ENCODE measurements around the gene SRGN.

DNA sequence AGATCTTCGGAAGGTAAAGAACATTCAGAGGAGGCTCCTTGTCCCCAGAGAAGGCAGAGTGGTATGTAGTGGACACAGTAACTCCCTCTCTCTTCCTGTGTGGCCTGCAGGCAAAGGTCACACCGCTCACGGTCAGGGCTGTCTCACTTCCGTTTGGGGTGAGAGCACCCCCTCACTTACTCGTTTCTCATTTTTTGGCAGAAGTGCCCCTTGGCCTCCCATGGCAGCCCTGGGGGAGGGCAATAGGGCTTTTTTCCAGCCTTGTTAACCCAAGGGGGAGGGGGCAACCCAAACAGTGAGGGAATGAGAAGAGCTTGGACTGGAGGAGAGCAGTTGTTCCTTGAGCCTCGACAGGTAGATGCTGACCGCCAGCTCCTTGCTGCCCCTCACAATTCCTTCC, 31.8 kb upstream of the SRGN start:
- TF ChIP-seq, protein P1, sequence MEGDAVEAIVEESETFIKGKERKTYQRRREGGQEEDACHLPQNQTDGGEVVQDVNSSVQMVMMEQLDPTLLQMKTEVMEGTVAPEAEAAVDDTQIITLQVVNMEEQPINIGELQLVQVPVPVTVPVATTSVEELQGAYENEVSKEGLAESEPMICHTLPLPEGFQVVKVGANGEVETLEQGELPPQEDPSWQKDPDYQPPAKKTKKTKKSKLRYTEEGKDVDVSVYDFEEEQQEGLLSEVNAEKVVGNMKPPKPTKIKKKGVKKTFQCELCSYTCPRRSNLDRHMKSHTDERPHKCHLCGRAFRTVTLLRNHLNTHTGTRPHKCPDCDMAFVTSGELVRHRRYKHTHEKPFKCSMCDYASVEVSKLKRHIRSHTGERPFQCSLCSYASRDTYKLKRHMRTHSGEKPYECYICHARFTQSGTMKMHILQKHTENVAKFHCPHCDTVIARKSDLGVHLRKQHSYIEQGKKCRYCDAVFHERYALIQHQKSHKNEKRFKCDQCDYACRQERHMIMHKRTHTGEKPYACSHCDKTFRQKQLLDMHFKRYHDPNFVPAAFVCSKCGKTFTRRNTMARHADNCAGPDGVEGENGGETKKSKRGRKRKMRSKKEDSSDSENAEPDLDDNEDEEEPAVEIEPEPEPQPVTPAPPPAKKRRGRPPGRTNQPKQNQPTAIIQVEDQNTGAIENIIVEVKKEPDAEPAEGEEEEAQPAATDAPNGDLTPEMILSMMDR (IDR thresholded peaks at IDR 0.05): no peak
- no peak for TF ChIP-seq POLR2A (IDR thresholded peaks at IDR 0.05)

All from thyroid gland (tissue), 4 donors.